SIG-M5 treated with dmso at 0.1 percent for 504 hours (cell line): ENCODE results near the gene PTPRO.

Source experiments
- DNase-seq: peaks from one replicate; lab custom pipeline; 2025; ENCODE audit not compliant: unreplicated experiment; lab: John Stamatoyannopoulos, UW

PTPRO gene

GRCh38 chr12:15550793-15551192 is 228.5 kb downstream of the PTPRO start:
- no peak for DNase-seq

- no peak for DNase-seq
These were observed 233.1 kb downstream of the PTPRO start for GRCh38 chr12:15555446-15555845.

GRCh38 chr12:15556411-15557102 is 234.2 kb downstream of the PTPRO start:
- DNase-seq, result no peak

GRCh38 chr12:15558915-15559528 is 236.7 kb downstream of the PTPRO start:
- DNase-seq, result no peak

GRCh38 chr12:15561396-15561795 is 239.1 kb downstream of the PTPRO start:
- no peak for DNase-seq

- no peak for DNase-seq
These were observed 240.0 kb downstream of the PTPRO start for GRCh38 chr12:15562263-15562662.

- no peak for DNase-seq
These were observed 241.4 kb downstream of the PTPRO start for GRCh38 chr12:15563663-15564062.

- DNase-seq, result no peak
These were observed 252.0 kb downstream of the PTPRO start for GRCh38 chr12:15574353-15574752.

GRCh38 chr12:15575671-15576541 is 253.6 kb downstream of the PTPRO start:
- no peak for DNase-seq

- DNase-seq, result no peak
These were observed 258.1 kb downstream of the PTPRO start for GRCh38 chr12:15580431-15580830.

GRCh38 chr12:15581006-15581405 is 258.7 kb downstream of the PTPRO start:
- DNase-seq, result no peak

- DNase-seq, result no peak
These were observed 261.5 kb downstream of the PTPRO start for GRCh38 chr12:15583804-15584203.

GRCh38 chr12:15584366-15585041 is 262.2 kb downstream of the PTPRO start:
- DNase-seq, result peak; percentile 20

GRCh38 chr12:15589328-15590032 is 267.2 kb downstream of the PTPRO start:
- DNase-seq, result no peak

GRCh38 chr12:15590180-15590826 is 268.0 kb downstream of the PTPRO start:
- DNase-seq, result peak; percentile 81

- DNase-seq, result no peak
These were observed 269.5 kb downstream of the PTPRO start for GRCh38 chr12:15591811-15592210.

GRCh38 chr12:15592934-15593333 is 270.6 kb downstream of the PTPRO start:
- DNase-seq, result no peak

GRCh38 chr12:15596174-15596573 is 273.9 kb downstream of the PTPRO start:
- no peak for DNase-seq

GRCh38 chr12:15597125-15597830 is 275.0 kb downstream of the PTPRO start:
- DNase-seq, result no peak
